ENCODE results near the gene FAM89B.

The FAM89B gene

GRCh38 chr11:65539744-65540289 lies 32.5 kb upstream of the FAM89B start:
- H3K27me3 ChIP-seq (ENCODE audit: control insufficient read depth, insufficient read depth, low read length) = no peaks in the 10 kb centered on the region
- peaks cover 5% of the 10 kb centered on the region for H3K36me3 ChIP-seq (ENCODE audit: control insufficient read depth, insufficient read depth, low read length)
- WGBS (ENCODE audit: insufficient coverage, insufficient read length) = no CpG with 5 or more reads among the region's 60 CpGs
- peaks cover 2% of the 10 kb centered on the region; the same call in 1 of the 2 replicates for H3K4me1 ChIP-seq (ENCODE audit: control insufficient read depth, insufficient read depth, low read length)
- DNase-seq (ENCODE audit: low read depth, low spot score) = no peak
- no peak overlapping the region for H3K27ac ChIP-seq (ENCODE audit: low read length)
- H3K9me3 ChIP-seq (ENCODE audit: control insufficient read depth, insufficient read depth, low read length) = no peaks in the 10 kb centered on the region
- H3K4me3 ChIP-seq (ENCODE audit: low read length) = peak overlapping the region; percentile 35; the same call in 1 of the 2 replicates

GRCh38 chr11:65540290-65541092 lies 31.8 kb upstream of the FAM89B start:
- DNase-seq (ENCODE audit: low read depth, low spot score) = no peak
- Histone ChIP-seq H3K27me3 (ENCODE audit: control insufficient read depth, insufficient read depth, low read length) (no peaks in the 10 kb centered on the region; the same call in 1 of the 2 replicates), H3K9me3 (ENCODE audit: control insufficient read depth, insufficient read depth, low read length) (no peaks in the 10 kb centered on the region), H3K4me3 (ENCODE audit: low read length) (peak overlapping the region; percentile 67; the same call in 1 of the 2 replicates), H3K4me1 (ENCODE audit: control insufficient read depth, insufficient read depth, low read length) (peaks cover 2% of the 10 kb centered on the region; the same call in 1 of the 2 replicates), H3K36me3 (ENCODE audit: control insufficient read depth, insufficient read depth, low read length) (peaks cover under 1% of the 10 kb centered on the region), H3K27ac (ENCODE audit: low read length) (no peak overlapping the region)
- WGBS (ENCODE audit: insufficient coverage, insufficient read length) = no CpG with 5 or more reads among the region's 78 CpGs

- no CpG with 5 or more reads among the region's 18 CpGs for WGBS (ENCODE audit: insufficient coverage, insufficient read length)
- no peak for DNase-seq (ENCODE audit: low read depth, low spot score)
- H3K27ac ChIP-seq (ENCODE audit: low read length) = no peak overlapping the region
- H3K9me3 ChIP-seq (ENCODE audit: control insufficient read depth, insufficient read depth, low read length) = no peaks in the 10 kb centered on the region
- peaks cover 5% of the 10 kb centered on the region; the same call in 1 of the 2 replicates for H3K27me3 ChIP-seq (ENCODE audit: control insufficient read depth, insufficient read depth, low read length)
- no peaks in the 10 kb centered on the region; the same call in 1 of the 2 replicates for H3K36me3 ChIP-seq (ENCODE audit: control insufficient read depth, insufficient read depth, low read length)
- peak overlapping the region; percentile 67; the same call in 1 of the 2 replicates for H3K4me3 ChIP-seq (ENCODE audit: low read length)
- peaks cover 2% of the 10 kb centered on the region; the same call in 1 of the 2 replicates for H3K4me1 ChIP-seq (ENCODE audit: control insufficient read depth, insufficient read depth, low read length)
Observed at GRCh38 chr11:65541093-65541982, 31.0 kb upstream of the FAM89B start.

- Histone ChIP-seq H3K27me3 (ENCODE audit: control insufficient read depth, insufficient read depth, low read length) (peaks cover 5% of the 10 kb centered on the region; the same call in 1 of the 2 replicates), H3K36me3 (ENCODE audit: control insufficient read depth, insufficient read depth, low read length) (no peaks in the 10 kb centered on the region), H3K4me1 (ENCODE audit: control insufficient read depth, insufficient read depth, low read length) (peaks cover 4% of the 10 kb centered on the region), H3K9me3 (ENCODE audit: control insufficient read depth, insufficient read depth, low read length) (no peaks in the 10 kb centered on the region), H3K27ac (ENCODE audit: low read length) (no peak overlapping the region), H3K4me3 (ENCODE audit: low read length) (no peak overlapping the region)
- no CpG with 5 or more reads among the region's 3 CpGs for WGBS (ENCODE audit: insufficient coverage, insufficient read length)
- DNase-seq (ENCODE audit: low read depth, low spot score) = no peak
Observed at GRCh38 chr11:65542738-65543390, 29.5 kb upstream of the FAM89B start.

- DNase-seq (ENCODE audit: low read depth, low spot score) = no peak
- no CpG with 5 or more reads among the region's 4 CpGs for WGBS (ENCODE audit: insufficient coverage, insufficient read length)
- no peak overlapping the region for H3K27ac ChIP-seq (ENCODE audit: low read length)
- peaks cover 5% of the 10 kb centered on the region; the same call in 1 of the 2 replicates for H3K27me3 ChIP-seq (ENCODE audit: control insufficient read depth, insufficient read depth, low read length)
- peaks cover 4% of the 10 kb centered on the region for H3K4me1 ChIP-seq (ENCODE audit: control insufficient read depth, insufficient read depth, low read length)
- H3K4me3 ChIP-seq (ENCODE audit: low read length) = no peak overlapping the region
- no peaks in the 10 kb centered on the region for H3K36me3 ChIP-seq (ENCODE audit: control insufficient read depth, insufficient read depth, low read length)
- no peaks in the 10 kb centered on the region for H3K9me3 ChIP-seq (ENCODE audit: control insufficient read depth, insufficient read depth, low read length)
Observed at GRCh38 chr11:65545853-65546216, 26.5 kb upstream of the FAM89B start.

GRCh38 chr11:65546217-65546958 lies 25.9 kb upstream of the FAM89B start:
- Histone ChIP-seq H3K36me3 (ENCODE audit: control insufficient read depth, insufficient read depth, low read length) (no peaks in the 10 kb centered on the region), H3K4me3 (ENCODE audit: low read length) (peak overlapping the region; percentile 60; the same call in 1 of the 2 replicates), H3K27me3 (ENCODE audit: control insufficient read depth, insufficient read depth, low read length) (peaks cover 5% of the 10 kb centered on the region; the same call in 1 of the 2 replicates), H3K27ac (ENCODE audit: low read length) (no peak overlapping the region), H3K9me3 (ENCODE audit: control insufficient read depth, insufficient read depth, low read length) (no peaks in the 10 kb centered on the region), H3K4me1 (ENCODE audit: control insufficient read depth, insufficient read depth, low read length) (peaks cover 4% of the 10 kb centered on the region)
- no peak for DNase-seq (ENCODE audit: low read depth, low spot score)
- WGBS (ENCODE audit: insufficient coverage, insufficient read length) = no CpG with 5 or more reads among the region's 64 CpGs

GRCh38 chr11:65547446-65548125 lies 24.8 kb upstream of the FAM89B start:
- Histone ChIP-seq H3K9me3 (ENCODE audit: control insufficient read depth, insufficient read depth, low read length) (no peaks in the 10 kb centered on the region), H3K27me3 (ENCODE audit: control insufficient read depth, insufficient read depth, low read length) (peaks cover 5% of the 10 kb centered on the region; the same call in 1 of the 2 replicates), H3K36me3 (ENCODE audit: control insufficient read depth, insufficient read depth, low read length) (no peaks in the 10 kb centered on the region), H3K4me3 (ENCODE audit: low read length) (0 out of 2 replicates have a peak overlapping the region, but pooled peaks have one; percentile 2), H3K27ac (ENCODE audit: low read length) (no peak overlapping the region), H3K4me1 (ENCODE audit: control insufficient read depth, insufficient read depth, low read length) (peaks cover 7% of the 10 kb centered on the region)
- no peak for DNase-seq (ENCODE audit: low read depth, low spot score)
- no CpG with 5 or more reads among the region's 52 CpGs for WGBS (ENCODE audit: insufficient coverage, insufficient read length)

- H3K27ac ChIP-seq (ENCODE audit: low read length) = no peak overlapping the region
- no peak overlapping the region for H3K4me3 ChIP-seq (ENCODE audit: low read length)
- no peaks in the 10 kb centered on the region for H3K36me3 ChIP-seq (ENCODE audit: control insufficient read depth, insufficient read depth, low read length)
- DNase-seq (ENCODE audit: low read depth, low spot score) = no peak
- peaks cover 9% of the 10 kb centered on the region for H3K4me1 ChIP-seq (ENCODE audit: control insufficient read depth, insufficient read depth, low read length)
- no CpG with 5 or more reads among the region's 3 CpGs for WGBS (ENCODE audit: insufficient coverage, insufficient read length)
- no peaks in the 10 kb centered on the region for H3K9me3 ChIP-seq (ENCODE audit: control insufficient read depth, insufficient read depth, low read length)
- H3K27me3 ChIP-seq (ENCODE audit: control insufficient read depth, insufficient read depth, low read length) = peaks cover 5% of the 10 kb centered on the region; the same call in 1 of the 2 replicates
Observed at GRCh38 chr11:65548395-65548794, 23.9 kb upstream of the FAM89B start.

- Histone ChIP-seq H3K27me3 (ENCODE audit: control insufficient read depth, insufficient read depth, low read length) (peaks cover 5% of the 10 kb centered on the region; the same call in 1 of the 2 replicates), H3K36me3 (ENCODE audit: control insufficient read depth, insufficient read depth, low read length) (no peaks in the 10 kb centered on the region), H3K4me1 (ENCODE audit: control insufficient read depth, insufficient read depth, low read length) (peaks cover 10% of the 10 kb centered on the region), H3K4me3 (ENCODE audit: low read length) (no peak overlapping the region), H3K27ac (ENCODE audit: low read length) (no peak overlapping the region), H3K9me3 (ENCODE audit: control insufficient read depth, insufficient read depth, low read length) (no peaks in the 10 kb centered on the region)
- DNase-seq (ENCODE audit: low read depth, low spot score) = no peak
- WGBS (ENCODE audit: insufficient coverage, insufficient read length) = no CpG with 5 or more reads among the region's 3 CpGs
Observed at GRCh38 chr11:65549096-65549495, 23.2 kb upstream of the FAM89B start.
